GM18867 (cell line): Measurements from ENCODE around the gene CCL17.

Experiments used
- ATAC-seq: cut with Tn5 transposase; IDR thresholded peaks from one replicate; pipeline ENCODE4 v1.9.1; 2021; ENCODE audit warnings: mild to moderate bottlenecking, moderate library complexity; ENCODE audit not compliant: unreplicated experiment

CCL17 gene

GRCh38 chr16:57377080-57377841 is 27.3 kb upstream of the CCL17 start:
- ATAC-seq: peak; percentile 64

- ATAC-seq: no peak
These were observed 25.0 kb upstream of the CCL17 start for GRCh38 chr16:57379579-57379978.

GRCh38 chr16:57380671-57381462 is 23.7 kb upstream of the CCL17 start:
- ATAC-seq: no peak

GRCh38 chr16:57381791-57382534 is 22.6 kb upstream of the CCL17 start:
- no peak for ATAC-seq

GRCh38 chr16:57382535-57383275 is 21.9 kb upstream of the CCL17 start:
- no peak for ATAC-seq

GRCh38 chr16:57383276-57384247 is 21.0 kb upstream of the CCL17 start:
- ATAC-seq: no peak

- ATAC-seq: no peak
These were observed 20.1 kb upstream of the CCL17 start for GRCh38 chr16:57384248-57385070.

GRCh38 chr16:57385083-57385482 is 19.5 kb upstream of the CCL17 start:
- ATAC-seq: no peak

GRCh38 chr16:57386381-57386951 is 18.1 kb upstream of the CCL17 start:
- ATAC-seq: no peak

- ATAC-seq: no peak
These were observed 16.8 kb upstream of the CCL17 start for GRCh38 chr16:57387598-57388354.

GRCh38 chr16:57388359-57389086 is 16.0 kb upstream of the CCL17 start:
- ATAC-seq: no peak

- ATAC-seq: no peak
These were observed 15.5 kb upstream of the CCL17 start for GRCh38 chr16:57389087-57389468.

GRCh38 chr16:57390636-57391295 is 13.8 kb upstream of the CCL17 start:
- ATAC-seq: no peak

- no peak for ATAC-seq
These were observed 13.3 kb upstream of the CCL17 start for GRCh38 chr16:57391300-57391699.

- no peak for ATAC-seq
These were observed 12.9 kb upstream of the CCL17 start for GRCh38 chr16:57391708-57392107.

- ATAC-seq: no peak
These were observed 11.9 kb upstream of the CCL17 start for GRCh38 chr16:57392694-57393093.

GRCh38 chr16:57394444-57394843 is 10.1 kb upstream of the CCL17 start:
- ATAC-seq: no peak
